Measurements from ENCODE around the gene UBE2J1. TPM values are rescaled to one million over a fixed set of nuclear protein-coding genes. Genes with fewer than 3 reads are reported as not detected.

The UBE2J1 gene
- total and polyA plus RNA-seq, 2 donors (not counting 3 experiments of a cell fraction or from before 2014, with no cell fraction given) = 44.4 to 96.6 TPM

GRCh38 chr6:89388846-89389245 is 36.3 kb upstream of the UBE2J1 start:
- no TSS peak for BruUV-seq (replicated peaks)

GRCh38 chr6:89387516-89388201 is 35.1 kb upstream of the UBE2J1 start:
- Histone ChIP-seq H3K36me3 (ENCODE audit: control insufficient read depth in 2 of 2, extremely low read depth in 1 of 2, insufficient read depth in 2 of 2, low read length in 2 of 2) (no peaks in the 10 kb centered on the region), H3K4me2 (ENCODE audit: insufficient read depth, low read length) (no peak overlapping the region), H3K27me3 (ENCODE audit: control insufficient read depth in 2 of 2, insufficient read depth in 2 of 2, low read length in 2 of 2) (peaks cover under 1 to 2% of the 10 kb centered on the region in 2 experiments), H3K79me2 (ENCODE audit: control insufficient read depth, insufficient read depth, low read length) (no peaks in the 10 kb centered on the region), H3K27ac (ENCODE audit: insufficient read depth, low read depth, low read length) (no peak overlapping the region), H3K9ac (replicated peaks; ENCODE audit: extremely low read depth, insufficient read depth, low read length) (no peak overlapping the region), H4K20me1 (replicated peaks; ENCODE audit: control insufficient read depth, extremely low read depth, insufficient read depth, low read length) (no peaks in the 10 kb centered on the region), H3K9me3 (replicated peaks; ENCODE audit: control insufficient read depth, insufficient read depth, low read length) (no peaks in the 10 kb centered on the region), H3K4me3 (replicated peaks in 1 of 3; ENCODE audit: insufficient read depth in 1 of 3, low read depth in 1 of 3, low read length in 3 of 3) (no peak overlapping the region), H3K4me1 (ENCODE audit: control insufficient read depth, extremely low read depth, insufficient read depth, low read length) (no peaks in the 10 kb centered on the region), H3K9me1 (replicated peaks; ENCODE audit: control insufficient read depth, extremely low read depth, insufficient read depth, low read length) (no peaks in the 10 kb centered on the region), H2AFZ (ENCODE audit: low read depth, low read length) (no peak overlapping the region)
- no peak for FAIRE-seq
- TF ChIP-seq POLR2A (IDR thresholded peaks at IDR 0.05; ENCODE audit: low read depth, low read length) = no peak
- no peak for TF ChIP-seq JUN (IDR thresholded peaks at IDR 0.05; ENCODE audit: borderline replicate concordance, insufficient read depth, insufficient read length, low read depth)
- TF ChIP-seq GATA2 (IDR thresholded peaks at IDR 0.05; ENCODE audit: insufficient read depth, insufficient read length, low read depth, low read length) = no peak
- no peak for TF ChIP-seq FOS (IDR thresholded peaks at IDR 0.05; ENCODE audit: borderline replicate concordance, insufficient read depth, low read length)
- no peak for TF ChIP-seq MYC (IDR thresholded peaks at IDR 0.05; ENCODE audit: low read depth, low read length)
- no TSS peak for BruUV-seq (replicated peaks)
- dilution Hi-C loops (cut with MboI; ENCODE audit: extremely low pct_ligation_motif_present, low sequenced_read_pairs) = no loop called here
- CTCF ChIA-PET = interaction anchor here (1.1 to 1.6 kb wide), 2 partner anchors 16 to 224 kb away, joined by 3 to 5 read pairs; no protein-coding TSS in a partner anchor
- intact Hi-C loops (cut with micrococcal nuclease) = no loop called here
- POLR2A ChIA-PET = no interaction called here
- no peak for DNase-seq (ENCODE audit: low read depth, low spot score)

More at GRCh38 chr6:89388846-89389245, 36.3 kb upstream of the UBE2J1 start:
- dilution Hi-C loops (cut with MboI; ENCODE audit: extremely low pct_ligation_motif_present, low sequenced_read_pairs) (no loop called here), intact Hi-C loops (cut with micrococcal nuclease) (no loop called here)
- FAIRE-seq = no peak
- no peaks in the 10 kb centered on the region for H3K9me3 ChIP-seq (replicated peaks; ENCODE audit: control insufficient read depth, insufficient read depth, low read length)
- H4K20me1 ChIP-seq (replicated peaks; ENCODE audit: control insufficient read depth, extremely low read depth, insufficient read depth, low read length) = no peaks in the 10 kb centered on the region
- DNase-seq (ENCODE audit: low read depth, low spot score) = no peak
- CTCF ChIA-PET = interaction anchor here (1.2 to 1.6 kb wide), 2 partner anchors 17 to 223 kb away, joined by 3 read pairs; no protein-coding TSS in a partner anchor
- TF ChIP-seq FOS (IDR thresholded peaks at IDR 0.05; ENCODE audit: borderline replicate concordance, insufficient read depth, low read length) = no peak
- no peak for TF ChIP-seq EZH2 (IDR thresholded peaks at IDR 0.05; ENCODE audit: borderline replicate concordance, low read depth, low read length, severe bottlenecking)
- no peak overlapping the region for H3K27ac ChIP-seq (ENCODE audit: insufficient read depth, low read depth, low read length)
- H3K36me3 ChIP-seq (ENCODE audit: control insufficient read depth in 2 of 2, extremely low read depth in 1 of 2, insufficient read depth in 2 of 2, low read length in 2 of 2) = no peaks in the 10 kb centered on the region
- no peaks in the 10 kb centered on the region for H3K4me1 ChIP-seq (ENCODE audit: control insufficient read depth, extremely low read depth, insufficient read depth, low read length)
- H3K9ac ChIP-seq (replicated peaks; ENCODE audit: extremely low read depth, insufficient read depth, low read length) = no peak overlapping the region
- POLR2A ChIA-PET = no interaction called here
- peaks cover 2 to 7% of the 10 kb centered on the region in 2 experiments for H3K27me3 ChIP-seq (ENCODE audit: control insufficient read depth in 2 of 2, insufficient read depth in 2 of 2, low read length in 2 of 2)
- H2AFZ ChIP-seq (ENCODE audit: low read depth, low read length) = no peak overlapping the region
- no peak overlapping the region for H3K4me2 ChIP-seq (ENCODE audit: insufficient read depth, low read length)
- H3K79me2 ChIP-seq (ENCODE audit: control insufficient read depth, insufficient read depth, low read length) = no peaks in the 10 kb centered on the region
- H3K4me3 ChIP-seq (replicated peaks in 1 of 3; ENCODE audit: insufficient read depth in 1 of 3, low read depth in 1 of 3, low read length in 3 of 3) = no peak overlapping the region
- no peaks in the 10 kb centered on the region for H3K9me1 ChIP-seq (replicated peaks; ENCODE audit: control insufficient read depth, extremely low read depth, insufficient read depth, low read length)

Data from endothelial cell of umbilical vein (primary cell).